ENCODE data around the gene CNTNAP1.

CNTNAP1 gene

GRCh38 chr17:42709561-42709960 is 27.2 kb downstream of the CNTNAP1 start:
- Histone ChIP-seq H3K79me2 (ENCODE audit: insufficient read depth, low read length) (no peaks in the 10 kb centered on the region), H3K9me2 (ENCODE audit: low read depth, low read length) (no peaks in the 10 kb centered on the region), H2AFZ (ENCODE audit: low read length) (no peak overlapping the region), H3K9ac (ENCODE audit: low read length) (no peak overlapping the region), H3K27me3 (ENCODE audit: insufficient read depth, low read length) (no peaks in the 10 kb centered on the region), H4K20me1 (ENCODE audit: insufficient read depth, low read length) (no peaks in the 10 kb centered on the region), H3F3A (ENCODE audit: insufficient read depth, low read length) (no peaks in the 10 kb centered on the region; the same call in 1 of the 2 replicates), H3K4me3 (ENCODE audit: low read depth, low read length, poor library complexity, severe bottlenecking) (no peak overlapping the region), H3K4me2 (ENCODE audit: low read length) (no peak overlapping the region), H3K27ac (ENCODE audit: low read depth, low read length, poor library complexity, severe bottlenecking) (no peak overlapping the region), H3K36me3 (ENCODE audit: insufficient read depth, low read length) (peaks cover 93% of the 10 kb centered on the region), H3K9me3 (ENCODE audit: low read length) (no peaks in the 10 kb centered on the region), H3K4me1 (ENCODE audit: insufficient read depth, low read length, severe bottlenecking) (no peaks in the 10 kb centered on the region)
- TF ChIP-seq, protein P1, sequence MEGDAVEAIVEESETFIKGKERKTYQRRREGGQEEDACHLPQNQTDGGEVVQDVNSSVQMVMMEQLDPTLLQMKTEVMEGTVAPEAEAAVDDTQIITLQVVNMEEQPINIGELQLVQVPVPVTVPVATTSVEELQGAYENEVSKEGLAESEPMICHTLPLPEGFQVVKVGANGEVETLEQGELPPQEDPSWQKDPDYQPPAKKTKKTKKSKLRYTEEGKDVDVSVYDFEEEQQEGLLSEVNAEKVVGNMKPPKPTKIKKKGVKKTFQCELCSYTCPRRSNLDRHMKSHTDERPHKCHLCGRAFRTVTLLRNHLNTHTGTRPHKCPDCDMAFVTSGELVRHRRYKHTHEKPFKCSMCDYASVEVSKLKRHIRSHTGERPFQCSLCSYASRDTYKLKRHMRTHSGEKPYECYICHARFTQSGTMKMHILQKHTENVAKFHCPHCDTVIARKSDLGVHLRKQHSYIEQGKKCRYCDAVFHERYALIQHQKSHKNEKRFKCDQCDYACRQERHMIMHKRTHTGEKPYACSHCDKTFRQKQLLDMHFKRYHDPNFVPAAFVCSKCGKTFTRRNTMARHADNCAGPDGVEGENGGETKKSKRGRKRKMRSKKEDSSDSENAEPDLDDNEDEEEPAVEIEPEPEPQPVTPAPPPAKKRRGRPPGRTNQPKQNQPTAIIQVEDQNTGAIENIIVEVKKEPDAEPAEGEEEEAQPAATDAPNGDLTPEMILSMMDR (IDR thresholded peaks at IDR 0.05; ENCODE audit: low read length) = no peak
- TF ChIP-seq EZH2 (IDR thresholded peaks at IDR 0.05; ENCODE audit: borderline replicate concordance, low read length) = no peak

GRCh38 chr17:42720996-42721583 is 38.8 kb downstream of the CNTNAP1 start:
- Histone ChIP-seq H3K4me2 (ENCODE audit: low read length) (no peak overlapping the region), H3F3A (ENCODE audit: insufficient read depth, low read length) (no peaks in the 10 kb centered on the region), H2AFZ (ENCODE audit: low read length) (no peak overlapping the region), H3K9me2 (ENCODE audit: low read depth, low read length) (no peaks in the 10 kb centered on the region), H3K9me3 (ENCODE audit: low read length) (no peaks in the 10 kb centered on the region), H3K27ac (ENCODE audit: low read depth, low read length, poor library complexity, severe bottlenecking) (no peak overlapping the region), H3K79me2 (ENCODE audit: insufficient read depth, low read length) (no peaks in the 10 kb centered on the region), H4K20me1 (ENCODE audit: insufficient read depth, low read length) (no peaks in the 10 kb centered on the region), H3K4me1 (ENCODE audit: insufficient read depth, low read length, severe bottlenecking) (no peaks in the 10 kb centered on the region), H3K4me3 (ENCODE audit: low read depth, low read length, poor library complexity, severe bottlenecking) (no peak overlapping the region), H3K9ac (ENCODE audit: low read length) (no peak overlapping the region), H3K27me3 (ENCODE audit: insufficient read depth, low read length) (no peaks in the 10 kb centered on the region), H3K36me3 (ENCODE audit: insufficient read depth, low read length) (peaks cover 80% of the 10 kb centered on the region)
- TF ChIP-seq, protein P1 (IDR thresholded peaks at IDR 0.05; ENCODE audit: low read length) = peak; percentile 81
- no peak for TF ChIP-seq EZH2 (IDR thresholded peaks at IDR 0.05; ENCODE audit: borderline replicate concordance, low read length)

- Histone ChIP-seq H2AFZ (ENCODE audit: low read length) (no peak overlapping the region), H3K9me2 (ENCODE audit: low read depth, low read length) (no peaks in the 10 kb centered on the region), H3K4me3 (ENCODE audit: low read depth, low read length, poor library complexity, severe bottlenecking) (no peak overlapping the region), H3K27ac (ENCODE audit: low read depth, low read length, poor library complexity, severe bottlenecking) (no peak overlapping the region), H4K20me1 (ENCODE audit: insufficient read depth, low read length) (no peaks in the 10 kb centered on the region), H3K4me2 (ENCODE audit: low read length) (no peak overlapping the region), H3K9ac (ENCODE audit: low read length) (no peak overlapping the region), H3K36me3 (ENCODE audit: insufficient read depth, low read length) (peaks cover 67% of the 10 kb centered on the region), H3K79me2 (ENCODE audit: insufficient read depth, low read length) (no peaks in the 10 kb centered on the region), H3K4me1 (ENCODE audit: insufficient read depth, low read length, severe bottlenecking) (no peaks in the 10 kb centered on the region), H3K27me3 (ENCODE audit: insufficient read depth, low read length) (no peaks in the 10 kb centered on the region), H3K9me3 (ENCODE audit: low read length) (no peaks in the 10 kb centered on the region), H3F3A (ENCODE audit: insufficient read depth, low read length) (no peaks in the 10 kb centered on the region)
- TF ChIP-seq, protein P1 (IDR thresholded peaks at IDR 0.05; ENCODE audit: low read length) = no peak
- TF ChIP-seq EZH2 (IDR thresholded peaks at IDR 0.05; ENCODE audit: borderline replicate concordance, low read length) = no peak
Measured at GRCh38 chr17:42723636-42724035, 41.3 kb downstream of the CNTNAP1 start.
